ENCODE measurements around the gene SYNE2.

SYNE2 gene

DNA sequence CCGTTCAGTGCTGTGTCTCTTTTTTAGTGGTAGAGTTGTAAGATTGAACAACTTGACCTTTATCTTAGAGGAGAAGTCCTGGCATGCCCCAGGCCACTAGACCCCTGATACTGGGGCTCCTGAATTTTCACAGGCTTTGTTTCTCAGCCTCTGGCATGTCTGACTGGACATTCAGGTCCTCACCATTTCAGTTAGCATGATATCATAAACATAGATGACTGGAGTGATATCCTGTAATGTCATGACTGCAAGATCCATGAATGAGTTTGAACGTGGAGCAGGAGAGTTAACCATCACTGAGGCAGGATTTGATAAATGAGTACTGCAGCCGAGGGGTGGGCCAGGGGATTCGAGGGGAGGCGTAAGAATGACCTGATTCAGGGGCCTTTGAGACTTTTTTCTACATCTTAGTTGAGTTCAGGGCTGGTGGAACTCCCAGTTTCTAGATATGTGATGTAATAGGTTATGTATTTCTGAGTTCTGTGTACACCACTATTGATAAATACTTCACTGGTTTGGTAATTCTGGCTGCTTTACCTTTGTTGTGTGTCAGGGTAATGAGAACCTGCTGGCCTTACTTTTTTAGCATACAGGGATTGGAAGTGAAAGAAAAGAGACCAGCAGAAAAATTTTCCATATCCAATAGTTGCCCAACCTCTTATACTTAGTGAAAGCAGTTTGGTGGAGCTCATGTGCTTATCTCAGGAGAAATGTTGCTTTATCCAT, 217.0 kb downstream of the SYNE2 start:
- no peak for DNase-seq (ENCODE audit: low spot score)
- in situ Hi-C loops (cut with MboI; ENCODE audit: low pct_unique_long_range_greater_than_20kb, low sequenced_read_pairs, unreplicated experiment), result no loop called here
- TF ChIP-seq, protein P1, sequence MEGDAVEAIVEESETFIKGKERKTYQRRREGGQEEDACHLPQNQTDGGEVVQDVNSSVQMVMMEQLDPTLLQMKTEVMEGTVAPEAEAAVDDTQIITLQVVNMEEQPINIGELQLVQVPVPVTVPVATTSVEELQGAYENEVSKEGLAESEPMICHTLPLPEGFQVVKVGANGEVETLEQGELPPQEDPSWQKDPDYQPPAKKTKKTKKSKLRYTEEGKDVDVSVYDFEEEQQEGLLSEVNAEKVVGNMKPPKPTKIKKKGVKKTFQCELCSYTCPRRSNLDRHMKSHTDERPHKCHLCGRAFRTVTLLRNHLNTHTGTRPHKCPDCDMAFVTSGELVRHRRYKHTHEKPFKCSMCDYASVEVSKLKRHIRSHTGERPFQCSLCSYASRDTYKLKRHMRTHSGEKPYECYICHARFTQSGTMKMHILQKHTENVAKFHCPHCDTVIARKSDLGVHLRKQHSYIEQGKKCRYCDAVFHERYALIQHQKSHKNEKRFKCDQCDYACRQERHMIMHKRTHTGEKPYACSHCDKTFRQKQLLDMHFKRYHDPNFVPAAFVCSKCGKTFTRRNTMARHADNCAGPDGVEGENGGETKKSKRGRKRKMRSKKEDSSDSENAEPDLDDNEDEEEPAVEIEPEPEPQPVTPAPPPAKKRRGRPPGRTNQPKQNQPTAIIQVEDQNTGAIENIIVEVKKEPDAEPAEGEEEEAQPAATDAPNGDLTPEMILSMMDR (IDR thresholded peaks at IDR 0.05; ENCODE audit: extremely low read depth, insufficient read depth, missing control alignments), result no peak

DNA sequence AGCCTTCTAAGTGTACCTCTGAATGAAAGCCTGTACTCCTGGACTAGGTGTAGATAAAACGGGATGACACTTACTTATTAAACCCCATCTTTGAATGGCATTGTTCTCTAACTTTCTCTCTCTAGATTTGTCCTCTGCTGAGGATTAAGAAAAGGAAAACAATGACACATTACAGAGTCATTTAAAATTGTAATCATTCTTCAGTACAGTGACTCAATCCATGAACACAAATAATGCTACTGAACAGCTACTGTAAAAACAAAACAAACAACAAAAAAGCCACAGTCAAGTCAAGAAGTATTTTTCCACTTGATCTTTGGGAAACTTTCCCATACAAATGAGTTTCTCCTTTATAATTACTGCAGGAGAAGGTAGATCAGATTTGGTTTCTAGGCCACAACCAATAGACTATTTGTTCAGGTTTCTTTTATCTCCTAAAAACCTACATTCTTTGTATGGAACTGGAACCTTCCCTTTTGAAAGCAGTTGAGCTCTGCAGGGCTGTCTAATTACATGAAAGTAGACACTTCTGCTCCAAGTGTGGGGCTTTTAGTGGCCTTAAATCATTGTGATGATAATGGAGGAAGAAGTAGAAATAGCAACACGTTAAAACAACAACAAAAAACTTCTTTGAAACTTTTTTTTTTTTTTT, 222.3 kb downstream of the SYNE2 start:
- in situ Hi-C loops (cut with MboI; ENCODE audit: low pct_unique_long_range_greater_than_20kb, low sequenced_read_pairs, unreplicated experiment), result no loop called here

DNA sequence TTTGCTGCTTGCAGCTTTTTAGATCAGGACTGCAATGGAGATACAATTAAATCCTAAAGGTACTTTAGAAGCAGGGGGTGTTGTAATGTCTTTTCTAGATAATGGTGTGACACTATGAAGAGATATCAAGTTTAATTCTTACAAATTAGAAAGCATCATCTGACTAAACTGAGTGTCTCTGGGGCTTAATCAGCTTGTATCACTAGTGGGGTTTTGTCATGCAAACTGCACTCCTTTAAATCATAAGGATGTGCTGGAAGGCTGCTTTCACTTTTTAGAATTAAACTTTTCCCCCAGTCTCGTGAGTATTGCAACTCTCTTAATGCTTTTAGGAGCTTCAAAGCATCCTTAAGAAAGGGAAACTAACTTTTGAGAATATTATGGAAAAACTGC, 222.8 kb downstream of the SYNE2 start:
- TF ChIP-seq, protein P1 (IDR thresholded peaks at IDR 0.05; ENCODE audit: extremely low read depth, insufficient read depth, missing control alignments), result no peak
- in situ Hi-C loops (cut with MboI; ENCODE audit: low pct_unique_long_range_greater_than_20kb, low sequenced_read_pairs, unreplicated experiment), result no loop called here

More for the DNA sequence above, 222.3 kb downstream of the SYNE2 start:
- TF ChIP-seq, protein P1 (IDR thresholded peaks at IDR 0.05; ENCODE audit: extremely low read depth, insufficient read depth, missing control alignments), result no peak
- DNase-seq (ENCODE audit: low spot score), result no peak

DNA sequence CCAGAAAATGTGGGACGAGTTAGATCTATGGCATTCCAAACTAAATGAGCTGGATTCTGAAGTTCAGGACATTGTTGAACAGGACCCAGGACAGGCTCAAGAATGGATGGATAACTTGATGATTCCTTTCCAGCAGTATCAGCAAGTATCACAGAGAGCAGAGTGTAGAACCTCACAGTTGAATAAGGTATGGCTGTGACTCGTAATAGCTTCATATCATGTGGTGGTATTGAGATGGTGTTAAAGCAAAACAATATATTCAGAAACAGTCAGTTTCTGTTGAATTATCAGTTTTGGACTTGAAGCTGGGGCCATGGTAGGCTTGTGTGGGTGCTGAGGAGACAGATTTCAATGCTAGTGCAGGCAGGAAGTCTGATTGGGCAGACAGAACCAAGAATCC, 227.6 kb downstream of the SYNE2 start:
- in situ Hi-C loops (cut with MboI; ENCODE audit: low pct_unique_long_range_greater_than_20kb, low sequenced_read_pairs, unreplicated experiment), result no loop called here
- DNase-seq (ENCODE audit: low spot score), result no peak
- TF ChIP-seq, protein P1 (IDR thresholded peaks at IDR 0.05; ENCODE audit: extremely low read depth, insufficient read depth, missing control alignments), result no peak

More for the DNA sequence above, 222.8 kb downstream of the SYNE2 start:
- no peak for DNase-seq (ENCODE audit: low spot score)

DNA sequence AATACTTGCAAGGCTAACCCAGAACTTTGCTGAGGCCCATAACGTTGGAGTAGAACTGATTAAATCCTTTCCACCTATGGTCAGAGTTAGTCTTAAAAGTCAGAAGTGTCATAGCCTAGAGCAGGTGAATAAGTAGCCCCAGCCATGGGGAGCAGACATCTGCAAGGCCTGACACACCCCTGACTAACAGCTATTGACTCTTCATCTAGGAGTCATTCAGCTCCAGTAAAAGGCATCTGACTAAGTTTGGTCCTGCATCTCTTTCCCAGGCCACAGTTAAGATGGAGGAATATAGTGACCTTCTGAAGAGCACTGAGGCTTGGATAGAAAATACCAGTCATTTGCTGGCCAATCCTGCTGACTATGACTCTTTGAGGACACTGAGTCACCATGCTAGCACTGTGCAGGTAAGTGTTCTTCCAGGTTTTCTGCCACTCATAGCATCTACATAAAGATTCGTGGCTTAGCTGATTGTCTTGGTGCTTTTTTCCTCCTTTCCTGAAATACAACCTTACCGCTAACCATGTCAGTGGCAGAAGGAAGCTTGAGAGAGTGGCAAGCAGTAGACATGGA, 228.5 kb downstream of the SYNE2 start:
- DNase-seq (ENCODE audit: low spot score), result no peak
- TF ChIP-seq, protein P1 (IDR thresholded peaks at IDR 0.05; ENCODE audit: extremely low read depth, insufficient read depth, missing control alignments), result no peak
- in situ Hi-C loops (cut with MboI; ENCODE audit: low pct_unique_long_range_greater_than_20kb, low sequenced_read_pairs, unreplicated experiment), result no loop called here

DNA sequence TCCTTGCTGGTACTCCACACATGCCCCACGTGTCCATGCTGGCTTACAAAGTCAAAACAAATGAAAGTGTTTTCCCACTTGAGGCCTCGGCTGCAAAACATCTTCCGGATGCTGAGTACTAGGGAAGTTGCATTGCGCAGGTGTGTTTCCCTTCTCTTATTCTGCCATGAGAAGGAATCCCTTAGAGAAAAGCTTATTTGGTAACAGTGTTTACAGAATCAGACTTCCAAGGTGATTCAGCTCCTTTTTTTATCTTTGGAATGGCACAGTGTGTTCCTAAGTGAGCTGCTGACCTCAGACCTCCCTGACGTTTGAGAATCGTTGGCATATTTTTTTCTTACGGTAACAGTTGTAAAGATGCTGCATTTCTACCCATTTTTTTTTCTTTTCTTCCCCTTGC, 230.0 kb downstream of the SYNE2 start:
- TF ChIP-seq, protein P1 (IDR thresholded peaks at IDR 0.05; ENCODE audit: extremely low read depth, insufficient read depth, missing control alignments), result no peak
- DNase-seq (ENCODE audit: low spot score), result no peak
- in situ Hi-C loops (cut with MboI; ENCODE audit: low pct_unique_long_range_greater_than_20kb, low sequenced_read_pairs, unreplicated experiment), result no loop called here

All from GM13977 (cell line).